Panc1 (cell line): ENCODE results near the gene RAP2A. TPM values are rescaled to one million over a fixed set of nuclear protein-coding genes. Genes with fewer than 3 reads are reported as not detected.
A peak's percentile ranks its signal among the peaks of the same experiment; 100 is the strongest.

Source experiments
- ATAC-seq: fragments of 200-7000 bp; cut with Tn5 transposase; 2 replicates; pipeline ENCODE4 v1.9.1; 2020; ENCODE audit warnings: mild to moderate bottlenecking, moderate library complexity
- BruUV-seq: library from RNA; stranded (reverse); fragments of 400-500 nt; replicated peaks from 2 replicates; lab custom pipeline; 2021; lab: Mats Ljungman, UMichigan
- CTCF ChIA-PET: fragments of 300-600 bp; sonication (Branson Sonifier 250); formaldehyde crosslinking; loops from one replicate; lab custom pipeline; 2022; ENCODE audit warnings: antibody characterized with exemption; lab: Charles Lee
- POLR2A ChIA-PET: fragments of 300-600 bp; sonication (Branson Sonifier 250); formaldehyde crosslinking; loops from one replicate; lab custom pipeline; 2022; ENCODE audit warnings: antibody characterized with exemption; lab: Charles Lee
- DNase-seq: peaks from one replicate; pipeline ENCODE4 v3.0.0-alpha.2; 2010; ENCODE audit warnings: low read depth, low spot score
- H3K27ac ChIP-seq: 2 replicates; pipeline ENCODE4 v1.5.1; 2011; ENCODE audit warnings: mild to moderate bottlenecking, low read length, inconsistent platforms
- H3K27me3 ChIP-seq: fragments of 200-500 bp; sonication (Bioruptor generic); 2 replicates; pipeline ENCODE4 v1.6.0; 2014; ENCODE audit warnings: low read length, inconsistent platforms; ENCODE audit not compliant: control insufficient read depth, insufficient read depth
- H3K36me3 ChIP-seq: fragments of 200-500 bp; sonication (Bioruptor generic); 2 replicates; pipeline ENCODE4 v1.5.1; 2014; ENCODE audit warnings: inconsistent platforms, mild to moderate bottlenecking, low read length, moderate library complexity; ENCODE audit not compliant: control insufficient read depth, insufficient read depth
- H3K4me1 ChIP-seq: 2 replicates; pipeline ENCODE4 v1.5.1; 2011; ENCODE audit warnings: inconsistent platforms, mild to moderate bottlenecking, low read length, moderate library complexity; ENCODE audit not compliant: control insufficient read depth, insufficient read depth
- H3K4me3 ChIP-seq, 2 experiments: 2 replicates each; pipeline ENCODE4 v1.5.1; 2011 to 2012; ENCODE audit warnings: low read depth in 2 of 2, low read length in 2 of 2, mild to moderate bottlenecking in 2 of 2, inconsistent platforms in 1 of 2, moderate library complexity in 1 of 2
- H3K9me3 ChIP-seq: fragments of 200-500 bp; sonication (Bioruptor generic); 2 replicates; pipeline ENCODE4 v1.5.1; 2014; ENCODE audit warnings: low read depth, mild to moderate bottlenecking, inconsistent platforms, low read length, moderate library complexity; ENCODE audit not compliant: control insufficient read depth, insufficient read depth
- CTCF ChIP-seq: fragments of 450-650 bp; IDR thresholded peaks from 2 replicates; pipeline ENCODE4 v1.5.1; 2017; ENCODE audit warnings: mild to moderate bottlenecking
- POLR2AphosphoS5 ChIP-seq: IDR thresholded peaks from 2 replicates; pipeline ENCODE4 v1.6.1; 2012; ENCODE audit warnings: mild to moderate bottlenecking, low read depth, low read length, moderate library complexity
- REST ChIP-seq, 2 experiments: IDR thresholded peaks; 2 replicates each; pipeline ENCODE4 v1.6.1; 2011 to 2012; ENCODE audit warnings: low read depth in 2 of 2, control low read depth in 1 of 2, low read length in 1 of 2, mild to moderate bottlenecking in 1 of 2, moderate library complexity in 1 of 2; ENCODE audit not compliant: insufficient read depth in 1 of 2
- SIN3A ChIP-seq: IDR thresholded peaks from 2 replicates; pipeline ENCODE4 v1.6.1; 2012; ENCODE audit warnings: low read depth, mild to moderate bottlenecking, low read length, moderate library complexity, borderline replicate concordance; ENCODE audit not compliant: insufficient read depth
- TCF7L2 ChIP-seq: IDR thresholded peaks from 2 replicates; pipeline ENCODE4 v1.6.1; 2011; ENCODE audit warnings: mild to moderate bottlenecking, low read depth, low read length, inconsistent platforms
- in situ Hi-C: cut with HindIII; loops from 2 replicates; pipeline ENCODE4 v1.10.0; 2016; ENCODE audit warnings: low sequenced_read_pairs, low pct_unique_long_range_greater_than_20kb
- intact Hi-C: fragments of 100-400 bp; cut with micrococcal nuclease; formaldehyde crosslinking; loops from one replicate; pipeline ENCODE4 v1.10.0; 2022; ENCODE audit not compliant: unreplicated experiment
- total RNA-seq: library from RNA; stranded (reverse); gene quantifications from one replicate; pipeline ENCODE4 v1.2.1, GENCODE V29; 2021; ENCODE audit not compliant: unreplicated experiment

The RAP2A gene
- total RNA-seq, 1 experiment from 2014 or later: 44.3 TPM

GRCh38 chr13:97438856-97439595 lies 5.1 kb downstream of the RAP2A start:
- in situ Hi-C loops (no loop called here), intact Hi-C loops (no loop called here)
- POLR2A ChIA-PET: interaction anchor here (0.5 kb wide), 1 partner anchor 196 kb away, joined by 4 read pairs; no protein-coding TSS in a partner anchor
- Histone ChIP-seq H3K4me3 (no peak overlapping the region), H3K36me3 (no peaks in the 10 kb centered on the region; the same call in 1 of the 2 replicates), H3K27ac (no peak overlapping the region), H3K9me3 (no peaks in the 10 kb centered on the region), H3K27me3 (no peaks in the 10 kb centered on the region), H3K4me1 (peaks cover 12% of the 10 kb centered on the region; the same call in 1 of the 2 replicates)
- ATAC-seq (no peak), DNase-seq (no peak)
- no peak for TF ChIP-seq TCF7L2
- TF ChIP-seq POLR2AphosphoS5: no peak
- no peak for TF ChIP-seq REST (IDR thresholded peaks at IDR 0.05; ENCODE audit: insufficient read depth in 1 of 2, low read depth in 2 of 2, low read length in 1 of 2)
- TF ChIP-seq CTCF: no peak
- no peak for TF ChIP-seq SIN3A
- CTCF ChIA-PET: no interaction called here
- TSS peak; percentile 6 for BruUV-seq

GRCh38 chr13:97440598-97441170 lies 6.7 kb downstream of the RAP2A start:
- TF ChIP-seq TCF7L2 (no peak), SIN3A (no peak), REST (IDR thresholded peaks at IDR 0.05; ENCODE audit: insufficient read depth in 1 of 2, low read depth in 2 of 2, low read length in 1 of 2) (no peak), CTCF (no peak), POLR2AphosphoS5 (no peak)
- no peak overlapping the region for H3K27ac ChIP-seq
- no peak overlapping the region for H3K4me3 ChIP-seq
- no peak for ATAC-seq
- DNase-seq: no peak
- in situ Hi-C loops: no loop called here
- peaks cover 12% of the 10 kb centered on the region; the same call in 1 of the 2 replicates for H3K4me1 ChIP-seq
- H3K9me3 ChIP-seq: no peaks in the 10 kb centered on the region
- intact Hi-C loops: no loop called here
- POLR2A ChIA-PET: no interaction called here
- no peaks in the 10 kb centered on the region; the same call in 1 of the 2 replicates for H3K36me3 ChIP-seq
- CTCF ChIA-PET: interaction anchor here (0.6 kb wide), 1 partner anchor 42 kb away, joined by 3 read pairs; no protein-coding TSS in a partner anchor
- BruUV-seq: no TSS peak
- H3K27me3 ChIP-seq: no peaks in the 10 kb centered on the region
